CD4-positive, alpha-beta memory T cell (primary cell): ENCODE measurements around the gene FNIP2. TPM values are rescaled to one million over a fixed set of nuclear protein-coding genes. Genes with fewer than 3 reads are reported as not detected.

Source experiments
- CTCF ChIA-PET: fragments of 350-600 bp; sonication (Branson Sonifier 250); formaldehyde crosslinking; loops from one replicate; lab custom pipeline; 2021; ENCODE audit warnings: inconsistent platforms; ENCODE audit not compliant: partially characterized antibody; lab: Charles Lee
- POLR2A ChIA-PET: fragments of 350-600 bp; sonication (Branson Sonifier 250); formaldehyde crosslinking; loops from one replicate; lab custom pipeline; 2021; ENCODE audit not compliant: partially characterized antibody; lab: Charles Lee
- DNase-seq, 5 donors: peaks; one replicate each; pipeline versions ENCODE4 v3.0.0 to v3.0.0-alpha.2; 2020 to 2022; ENCODE audit warnings: mixed read lengths in 1 of 5
- H3K27ac ChIP-seq: one replicate; pipeline ENCODE4 v1.7.0; 2013; ENCODE audit warnings: low read depth, low read length
- H3K27me3 ChIP-seq: 2 replicates; pipeline ENCODE4 v1.7.0; 2013; ENCODE audit warnings: mild to moderate bottlenecking, low read length, moderate library complexity; ENCODE audit not compliant: insufficient read depth
- H3K36me3 ChIP-seq: 2 replicates; pipeline ENCODE4 v1.7.0; 2013; ENCODE audit warnings: mild to moderate bottlenecking, low read length, moderate library complexity; ENCODE audit not compliant: insufficient read depth
- H3K4me1 ChIP-seq: 2 replicates; pipeline ENCODE4 v1.7.0; 2013; ENCODE audit warnings: mild to moderate bottlenecking, low read length, moderate library complexity; ENCODE audit not compliant: insufficient read depth
- H3K4me3 ChIP-seq, 2 donors: one replicate each; pipeline ENCODE4 v1.7.0; 2013; ENCODE audit warnings: low read length in 2 of 2, mild to moderate bottlenecking in 1 of 2
- H3K9me3 ChIP-seq, 2 donors: one replicate each; pipeline ENCODE4 v1.7.0; 2013; ENCODE audit warnings: low read length in 2 of 2, control low read depth in 1 of 2; ENCODE audit not compliant: control insufficient read depth in 1 of 2
- H3K27ac Mint-ChIP-seq, 7 donors: one replicate each; pipeline ENCODE4 v1.8.0; 2020 to 2021; ENCODE audit warnings: mixed read lengths in 7 of 7, mild to moderate bottlenecking in 6 of 7, inconsistent platforms in 3 of 7, moderate library complexity in 3 of 7
- H3K27me3 Mint-ChIP-seq, 2 donors: one replicate each; pipeline ENCODE4 v1.8.0; 2020 to 2021; ENCODE audit warnings: mixed read lengths in 2 of 2
- H3K36me3 Mint-ChIP-seq, 2 donors: one replicate each; pipeline ENCODE4 v1.8.0; 2020 to 2021; ENCODE audit warnings: mixed read lengths in 2 of 2, inconsistent platforms in 1 of 2, mild to moderate bottlenecking in 1 of 2
- H3K4me1 Mint-ChIP-seq, 4 donors: one replicate each; pipeline ENCODE4 v1.8.0; 2020 to 2021; ENCODE audit warnings: mixed read lengths in 4 of 4, mild to moderate bottlenecking in 1 of 4
- H3K4me3 Mint-ChIP-seq, 8 donors: one replicate each; pipeline ENCODE4 v1.8.0; 2020 to 2021; ENCODE audit warnings: mixed read lengths in 8 of 8, mild to moderate bottlenecking in 7 of 8, moderate library complexity in 6 of 8, inconsistent platforms in 3 of 8
- H3K9me3 Mint-ChIP-seq, 8 donors: one replicate each; pipeline ENCODE4 v1.8.0; 2020 to 2021; ENCODE audit warnings: mixed read lengths in 8 of 8, mild to moderate bottlenecking in 5 of 8, inconsistent platforms in 3 of 8, moderate library complexity in 1 of 8
- intact Hi-C: fragments of 100-400 bp; cut with micrococcal nuclease; formaldehyde crosslinking; loops from one replicate; pipeline ENCODE4 v1.15.1; 2023
- polyA plus RNA-seq, 2 donors: library from polyadenylated mRNA; unstranded; fragments of 300-500 nt; fragmentation: Illumina TruSeq; gene quantifications; one replicate each; pipeline ENCODE4 v1.2.3, GENCODE V29; 2021
- total RNA-seq, 2 experiments: library from RNA; stranded (reverse); gene quantifications; one replicate each; pipeline ENCODE4 v1.2.3, GENCODE V29; 2021

Gene FNIP2
- total and polyA plus RNA-seq, 4 experiments from 2014 or later: 2.4 to 9.4 (median 6.4) TPM

GRCh38 chr4:158812543-158812942, 43.7 kb downstream of the FNIP2 start:
- intact Hi-C loops: loop anchor here (5.0 kb wide), 1 partner anchor 35 kb away; no protein-coding TSS in a partner anchor
- ChIA-PET POLR2A (no interaction called here), CTCF (no interaction called here)
- Histone ChIP-seq H3K4me1 (peaks cover 28% of the 10 kb centered on the region), H3K36me3 (no peaks in the 10 kb centered on the region), H3K9me3 (no peaks in the 10 kb centered on the region), H3K4me3 (no peak overlapping the region), H3K27me3 (no peaks in the 10 kb centered on the region), H3K27ac (no peak overlapping the region)
- Mint-ChIP-seq H3K27me3 (no peaks in the 10 kb centered on the region), H3K9me3 (no peaks in the 10 kb centered on the region), H3K4me1 (peaks cover 25 to 49% (median 39%) of the 10 kb centered on the region in 4 donors), H3K27ac (no peak overlapping the region), H3K36me3 (no peaks in the 10 kb centered on the region), H3K4me3 (no peak overlapping the region)
- DNase-seq: no peak

- intact Hi-C loops: loop anchor here (5.0 kb wide), 1 partner anchor 36 kb away; no protein-coding TSS in a partner anchor
- no peak overlapping the region for H3K4me3 ChIP-seq
- no peak overlapping the region for H3K27ac Mint-ChIP-seq
- no peaks in the 10 kb centered on the region for H3K27me3 Mint-ChIP-seq
- H3K36me3 Mint-ChIP-seq: no peaks in the 10 kb centered on the region
- H3K36me3 ChIP-seq: no peaks in the 10 kb centered on the region
- H3K27me3 ChIP-seq: no peaks in the 10 kb centered on the region
- H3K4me1 ChIP-seq: peaks cover 33% of the 10 kb centered on the region
- no peaks in the 10 kb centered on the region for H3K9me3 ChIP-seq
- H3K4me3 Mint-ChIP-seq: no peak overlapping the region
- DNase-seq: no peak
- CTCF ChIA-PET: no interaction called here
- no peak overlapping the region for H3K27ac ChIP-seq
- POLR2A ChIA-PET: no interaction called here
- peaks cover 25 to 55% (median 43%) of the 10 kb centered on the region in 4 donors for H3K4me1 Mint-ChIP-seq
- H3K9me3 Mint-ChIP-seq: no peaks in the 10 kb centered on the region
Measured at GRCh38 chr4:158813113-158813512, 44.3 kb downstream of the FNIP2 start.

- H3K4me1 ChIP-seq: peaks cover 40% of the 10 kb centered on the region
- Mint-ChIP-seq H3K9me3 (no peaks in the 10 kb centered on the region), H3K27ac (no peak overlapping the region), H3K36me3 (no peaks in the 10 kb centered on the region), H3K4me1 (peaks cover 28 to 52% (median 43%) of the 10 kb centered on the region in 4 donors), H3K4me3 (no peak overlapping the region), H3K27me3 (no peaks in the 10 kb centered on the region)
- intact Hi-C loops: loop anchor here (5.0 kb wide), 1 partner anchor 37 kb away; no protein-coding TSS in a partner anchor
- POLR2A ChIA-PET: no interaction called here
- H3K9me3 ChIP-seq: no peaks in the 10 kb centered on the region
- H3K27me3 ChIP-seq: no peaks in the 10 kb centered on the region
- no peak overlapping the region for H3K27ac ChIP-seq
- CTCF ChIA-PET: no interaction called here
- no peak for DNase-seq
- H3K4me3 ChIP-seq: no peak overlapping the region
- no peaks in the 10 kb centered on the region for H3K36me3 ChIP-seq
Measured at GRCh38 chr4:158814207-158814606, 45.4 kb downstream of the FNIP2 start.

- no peak overlapping the region for H3K27ac Mint-ChIP-seq
- DNase-seq: no peak
- H3K27me3 Mint-ChIP-seq: no peaks in the 10 kb centered on the region
- no peak overlapping the region for H3K27ac ChIP-seq
- ChIA-PET CTCF (no interaction called here), POLR2A (no interaction called here)
- H3K9me3 ChIP-seq: no peaks in the 10 kb centered on the region
- H3K4me1 Mint-ChIP-seq: peaks cover 26 to 50% (median 40%) of the 10 kb centered on the region in 4 donors
- H3K27me3 ChIP-seq: no peaks in the 10 kb centered on the region
- no peaks in the 10 kb centered on the region for H3K36me3 ChIP-seq
- no peaks in the 10 kb centered on the region for H3K9me3 Mint-ChIP-seq
- H3K36me3 Mint-ChIP-seq: no peaks in the 10 kb centered on the region
- no peak overlapping the region for H3K4me3 ChIP-seq
- intact Hi-C loops: loop anchor here (5.0 kb wide), 1 partner anchor 37 kb away; no protein-coding TSS in a partner anchor
- H3K4me3 Mint-ChIP-seq: no peak overlapping the region
- peaks cover 35% of the 10 kb centered on the region for H3K4me1 ChIP-seq
Measured at GRCh38 chr4:158814636-158815330, 46.0 kb downstream of the FNIP2 start.

GRCh38 chr4:158816955-158817354, 48.1 kb downstream of the FNIP2 start:
- Histone ChIP-seq H3K27me3 (no peaks in the 10 kb centered on the region), H3K27ac (no peak overlapping the region), H3K36me3 (no peaks in the 10 kb centered on the region), H3K4me1 (peaks cover 16% of the 10 kb centered on the region), H3K9me3 (no peaks in the 10 kb centered on the region), H3K4me3 (no peak overlapping the region)
- no peaks in the 10 kb centered on the region for H3K27me3 Mint-ChIP-seq
- intact Hi-C loops: no loop called here
- no peak overlapping the region for H3K4me3 Mint-ChIP-seq
- H3K27ac Mint-ChIP-seq: peak overlapping the region in 2 of 7 donors; percentile 7 to 63
- POLR2A ChIA-PET: interaction anchor here (0.6 kb wide), 1 partner anchor 104 kb away, joined by 3 read pairs; no protein-coding TSS in a partner anchor
- H3K4me1 Mint-ChIP-seq: peaks cover 12 to 37% (median 24%) of the 10 kb centered on the region in 4 donors
- no peaks in the 10 kb centered on the region for H3K36me3 Mint-ChIP-seq
- no peak for DNase-seq
- CTCF ChIA-PET: no interaction called here
- no peaks in the 10 kb centered on the region for H3K9me3 Mint-ChIP-seq

GRCh38 chr4:158817562-158818296, 48.9 kb downstream of the FNIP2 start:
- ChIA-PET CTCF (no interaction called here), POLR2A (no interaction called here)
- no peak overlapping the region for H3K4me3 ChIP-seq
- no peaks in the 10 kb centered on the region for H3K36me3 Mint-ChIP-seq
- intact Hi-C loops: no loop called here
- peaks cover 12% of the 10 kb centered on the region for H3K4me1 ChIP-seq
- no peaks in the 10 kb centered on the region for H3K36me3 ChIP-seq
- no peaks in the 10 kb centered on the region for H3K9me3 Mint-ChIP-seq
- H3K27ac ChIP-seq: no peak overlapping the region
- H3K27ac Mint-ChIP-seq: peak overlapping the region in 5 of 7 donors; percentile 35 to 78 (median 63)
- no peak for DNase-seq
- H3K4me1 Mint-ChIP-seq: peaks cover 8 to 33% (median 22%) of the 10 kb centered on the region in 4 donors
- H3K9me3 ChIP-seq: no peaks in the 10 kb centered on the region
- no peaks in the 10 kb centered on the region for H3K27me3 ChIP-seq
- H3K27me3 Mint-ChIP-seq: no peaks in the 10 kb centered on the region
- peak overlapping the region in 2 of 8 donors; percentile 15 to 21 for H3K4me3 Mint-ChIP-seq

- no peak for DNase-seq
- Histone ChIP-seq H3K27me3 (no peaks in the 10 kb centered on the region), H3K27ac (no peak overlapping the region), H3K36me3 (no peaks in the 10 kb centered on the region), H3K4me3 (no peak overlapping the region), H3K9me3 (no peaks in the 10 kb centered on the region), H3K4me1 (peaks cover 12% of the 10 kb centered on the region)
- Mint-ChIP-seq H3K4me1 (peaks cover 6 to 32% (median 20%) of the 10 kb centered on the region in 4 donors), H3K4me3 (no peak overlapping the region), H3K36me3 (no peaks in the 10 kb centered on the region), H3K27me3 (no peaks in the 10 kb centered on the region), H3K27ac (peak overlapping the region in 1 of 7 donors; percentile 74), H3K9me3 (no peaks in the 10 kb centered on the region)
- ChIA-PET POLR2A (no interaction called here), CTCF (interaction anchor here (1.2 to 1.3 kb wide), 3 partner anchors 9 to 33 kb away, joined by 3 read pairs; no protein-coding TSS in a partner anchor)
- intact Hi-C loops: no loop called here
Measured at GRCh38 chr4:158818560-158819140, 49.8 kb downstream of the FNIP2 start.
